ENCODE data around the gene PLCB2.

GRCh38 chr15:40338041-40338657 lies 30.4 kb upstream of the PLCB2 start:
- TF ChIP-seq TAF1 (IDR thresholded peaks at IDR 0.05; ENCODE audit: low read depth) (no peak), RAD21 (conservative IDR thresholded peaks at IDR 0.05) (peak; percentile 92), CTCF (IDR thresholded peaks at IDR 0.05; ENCODE audit: poor library complexity, severe bottlenecking) (peak; percentile 96), EP300 (conservative IDR thresholded peaks at IDR 0.05; ENCODE audit: poor library complexity, severe bottlenecking) (no peak), POLR2AphosphoS5 (IDR thresholded peaks at IDR 0.05) (no peak)
